H1 (cell line): Measurements from ENCODE around the gene GHRHR. TPM values are rescaled to one million over a fixed set of nuclear protein-coding genes. Genes with fewer than 3 reads are reported as not detected.

Experiments used
- BCL11A ChIP-seq, 2 experiments: IDR thresholded peaks; one replicate each; pipeline ENCODE4 v1.6.1; 2011; ENCODE audit warnings: low read depth in 2 of 2, low read length in 2 of 2, mild to moderate bottlenecking in 2 of 2
- BRCA1 ChIP-seq: IDR thresholded peaks from 2 replicates; pipeline ENCODE4 v1.6.1; 2012; ENCODE audit warnings: low read depth, low read length, improper control_type of control experiment
- TBP ChIP-seq: IDR thresholded peaks from 2 replicates; pipeline ENCODE4 v1.6.1; 2011; ENCODE audit warnings: low read depth, low read length, improper control_type of control experiment
- polyA plus RNA-seq, 7 experiments: library from polyadenylated mRNA; depleted of rRNA in 3 of 7; stranded (reverse) in 5 of 7; unstranded in 2 of 7; fragments of >200 nt in 5 of 7; fragments of 200-250 nt in 2 of 7; gene quantifications; 1 replicate in 5 of 7; 2 replicates in 1 of 7; 4 replicates in 1 of 7; pipeline versions ENCODE4 v1.2.1 to v1.2.3, GENCODE V29; 2011 to 2013; ENCODE audit warnings: missing spikeins in 2 of 7, mixed read lengths in 2 of 7
- total RNA-seq: library from RNA; stranded (reverse); fragmentation: NEBNext Ultra II Directional; extraction: Animal tissue kit (Norgen Biotek cat#: 25700); gene quantifications from 2 replicates; pipeline ENCODE4 v1.2.1, GENCODE V29; 2021

The GHRHR gene
- total and polyA plus RNA-seq, 2 of the 8 experiments (the other 6 are each of a cell fraction or from before 2014, with no cell fraction given) = 0.60 to 6.5 TPM

- no peak for TF ChIP-seq TBP
- no peak for TF ChIP-seq BRCA1
- TF ChIP-seq BCL11A (IDR thresholded peaks at IDR 0.05; ENCODE audit: low read depth in 2 of 2, low read length in 2 of 2) = no peak
These were observed 13.6 kb upstream of the GHRHR start (continued) for GRCh38 chr7:30950197-30950596.
